H7 (cell line): Measurements from ENCODE around the gene MYL2. TPM values are rescaled to one million over a fixed set of nuclear protein-coding genes. Genes with fewer than 3 reads are reported as not detected.
"Not testable (repeated sequence)": the region's sequence is repeated elsewhere in the genome, so short reads cannot be mapped to it uniquely, and the experiment has no call there.

ENCODE experiments used
- DNase-seq: peaks from one replicate; pipeline ENCODE4 v3.0.0; 2012
- H3K27me3 ChIP-seq: 2 replicates; pipeline ENCODE4 v1.6.0; 2011; ENCODE audit warnings: mild to moderate bottlenecking, low read length; ENCODE audit not compliant: control insufficient read depth, insufficient read depth
- H3K36me3 ChIP-seq: replicated peaks from 2 replicates; pipeline ENCODE4 v1.5.1; 2011; ENCODE audit warnings: low read length; ENCODE audit not compliant: control insufficient read depth, insufficient read depth
- H3K4me3 ChIP-seq: 2 replicates; pipeline ENCODE4 v1.5.1; 2011; ENCODE audit warnings: low read depth, mild to moderate bottlenecking, control low read depth, low read length, moderate library complexity; ENCODE audit not compliant: insufficient read depth
- total RNA-seq: library from RNA; depleted of rRNA; stranded (reverse); fragments of >200 nt; shearing (Covaris generic); gene quantifications from 2 replicates; pipeline ENCODE4 v1.2.3, GENCODE V29; 2014; rRNA removed

MYL2 gene, protein sequence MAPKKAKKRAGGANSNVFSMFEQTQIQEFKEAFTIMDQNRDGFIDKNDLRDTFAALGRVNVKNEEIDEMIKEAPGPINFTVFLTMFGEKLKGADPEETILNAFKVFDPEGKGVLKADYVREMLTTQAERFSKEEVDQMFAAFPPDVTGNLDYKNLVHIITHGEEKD
- not detected in 2 replicates for total RNA-seq

DNA sequence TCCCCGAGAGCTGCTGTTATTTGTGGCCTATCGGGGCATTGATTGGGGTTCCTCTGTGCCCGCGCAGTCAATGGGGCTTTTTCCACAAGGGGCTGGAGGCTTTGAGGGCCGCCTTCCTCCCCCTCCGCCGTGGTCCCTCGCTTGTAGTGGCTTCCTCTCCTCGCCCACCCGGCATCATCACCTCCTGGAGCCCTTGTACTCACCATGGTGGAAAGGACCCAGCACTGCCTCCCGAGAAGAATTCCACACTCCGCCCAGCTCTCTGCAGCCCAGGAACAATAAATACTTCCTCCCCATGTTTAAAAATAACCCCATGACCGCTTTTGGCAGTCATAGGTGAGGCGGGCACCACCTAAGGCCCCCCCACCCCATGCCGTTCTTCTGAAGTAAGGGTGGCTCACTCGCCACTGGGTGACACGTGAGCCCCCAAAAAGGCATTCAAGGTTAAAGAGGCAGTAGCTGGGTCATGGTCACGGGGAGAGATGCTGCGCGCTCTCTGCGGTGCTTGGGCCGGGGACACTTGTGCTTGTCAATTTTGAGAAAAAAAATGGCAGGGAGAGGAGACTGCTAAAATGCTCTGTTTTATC, at the start of gene MYL2:
TSS of gene MYL2 (minus strand) at position 256 of the 587 bp plus-strand sequence. CDS start at position 206, 50 bp downstream.
- Histone ChIP-seq H3K27me3 (no peaks in the 10 kb centered on the region), H3K36me3 (no peaks in the 10 kb centered on the region), H3K4me3 (no peak within 1 kb of the TSS)
- DNase-seq: no peak

DNA sequence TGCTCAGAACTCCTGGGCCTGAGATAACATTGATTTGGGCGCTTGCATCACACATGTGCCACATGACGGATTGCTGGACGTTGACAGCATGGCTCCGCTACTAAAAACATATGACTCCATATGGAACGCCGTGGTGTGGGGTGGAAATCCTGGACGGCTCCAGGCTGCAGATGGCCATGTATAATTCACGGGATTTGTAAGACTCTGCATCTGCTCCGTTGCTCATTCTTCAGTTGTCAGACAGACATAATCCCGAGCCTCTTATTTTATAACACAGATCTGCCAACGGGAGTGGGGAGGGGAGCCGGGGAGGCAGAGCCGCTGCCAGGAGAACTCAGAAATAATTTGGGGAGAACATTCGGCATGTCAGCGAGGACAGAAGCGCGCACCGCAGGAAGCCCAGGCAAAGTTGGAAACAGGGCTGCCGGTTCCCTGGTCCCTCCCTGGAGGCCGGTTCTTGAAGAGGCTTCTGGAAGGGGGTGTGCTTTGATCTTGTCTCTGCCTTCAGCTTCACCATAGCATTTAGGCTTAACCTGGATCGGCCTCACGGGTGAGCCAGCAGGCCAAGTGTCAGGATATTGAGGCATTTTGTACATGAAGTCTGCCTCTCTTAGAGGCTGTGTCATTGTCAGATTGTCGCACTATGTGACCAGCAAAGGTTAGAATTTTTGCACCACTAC, 45.8 kb upstream of the MYL2 start:
- no peak overlapping the region for H3K4me3 ChIP-seq
- no peak for DNase-seq
- no peaks in the 10 kb centered on the region; the same call in 1 of the 2 replicates for H3K27me3 ChIP-seq
- no peaks in the 10 kb centered on the region for H3K36me3 ChIP-seq

DNA sequence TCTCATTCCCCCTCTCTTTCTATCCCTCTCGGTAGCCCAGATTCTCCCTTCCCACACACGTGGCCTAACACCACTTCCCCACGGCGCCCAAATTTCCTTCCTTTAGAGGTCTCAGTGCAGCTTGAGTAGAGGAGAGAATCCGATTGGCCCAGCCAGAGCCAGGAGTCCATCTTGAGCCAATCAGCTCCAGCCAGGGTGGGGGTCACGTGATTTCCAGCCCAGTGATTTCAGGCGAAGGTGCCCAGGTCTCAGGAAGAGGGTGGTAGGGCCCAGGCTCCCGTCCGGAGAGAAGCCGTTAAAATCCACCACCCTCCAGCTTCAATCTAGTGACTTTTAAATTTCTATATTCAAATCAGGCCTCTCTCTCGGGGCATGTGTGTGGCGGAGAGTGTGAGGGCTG, 45.2 kb upstream of the MYL2 start:
- peak; percentile 42 for DNase-seq
- H3K4me3 ChIP-seq: no peak overlapping the region
- H3K27me3 ChIP-seq: no peaks in the 10 kb centered on the region; the same call in 1 of the 2 replicates
- H3K36me3 ChIP-seq: no peaks in the 10 kb centered on the region

DNA sequence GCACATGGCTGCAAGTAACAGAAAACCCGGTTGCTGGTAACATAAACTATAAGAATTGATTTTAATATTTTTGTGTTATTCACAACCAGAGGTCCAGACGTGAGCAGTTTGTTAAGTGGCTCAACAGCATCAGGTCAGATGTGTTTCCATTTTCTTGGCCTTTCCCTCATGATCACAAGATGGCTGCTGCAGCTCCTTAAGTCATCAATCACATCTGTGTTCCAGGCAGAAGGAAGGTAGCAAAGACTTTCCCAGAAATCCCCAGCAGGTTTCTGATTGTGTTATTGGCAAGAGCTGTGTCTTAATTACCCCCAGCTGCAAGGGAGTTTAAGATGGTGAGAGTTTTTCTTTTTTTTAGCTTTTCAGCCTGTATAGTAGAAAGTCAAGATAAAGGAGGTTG, 40.4 kb upstream of the MYL2 start:
- no peaks in the 10 kb centered on the region for H3K27me3 ChIP-seq
- no peak for DNase-seq

DNA sequence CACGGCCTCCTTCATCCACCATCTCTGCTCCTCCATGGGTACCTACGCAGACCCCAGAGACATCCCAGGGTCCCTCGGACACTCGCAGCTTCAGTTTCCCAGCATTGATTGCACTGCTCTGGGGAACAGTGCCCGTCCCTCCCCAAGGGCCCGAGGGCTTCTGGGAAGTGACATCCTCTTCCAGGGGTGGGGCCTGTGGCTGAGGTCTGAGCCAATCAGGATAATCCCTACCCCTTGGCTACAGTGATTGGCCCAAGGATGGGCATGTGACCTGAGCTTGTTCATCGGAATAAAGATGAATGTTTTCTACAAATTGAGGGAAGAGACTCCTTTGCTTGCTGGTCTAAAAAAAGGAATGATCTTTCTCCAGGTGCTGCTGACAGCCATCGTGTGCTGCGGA, 37.3 kb upstream of the MYL2 start:
- no peak overlapping the region for H3K4me3 ChIP-seq
- DNase-seq: no peak

More for the DNA sequence above, 40.4 kb upstream of the MYL2 start:
- Histone ChIP-seq H3K4me3 (no peak overlapping the region), H3K36me3 (no peaks in the 10 kb centered on the region)

DNA sequence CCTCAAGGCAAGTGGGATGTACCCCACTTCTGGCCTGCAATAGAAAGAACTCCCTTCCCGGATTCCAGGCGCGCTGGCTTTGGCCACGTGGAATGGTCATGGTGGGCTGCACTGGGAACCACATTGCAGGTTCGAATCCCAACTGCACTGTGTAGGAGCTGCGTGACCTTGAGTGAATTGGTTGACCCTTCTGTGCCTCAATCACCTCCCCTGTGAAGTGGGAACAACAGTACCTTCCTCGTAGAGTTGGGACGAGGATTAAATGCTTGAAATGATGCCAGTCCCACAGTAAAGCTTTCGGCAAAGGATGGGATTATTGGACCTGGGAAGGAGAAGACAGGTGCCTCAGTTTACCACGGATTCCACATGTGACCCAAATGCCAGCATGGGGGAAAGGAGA, 36.8 kb upstream of the MYL2 start:
- no peaks in the 10 kb centered on the region for H3K36me3 ChIP-seq
- no peaks in the 10 kb centered on the region for H3K27me3 ChIP-seq
- H3K4me3 ChIP-seq: no peak overlapping the region
- no peak for DNase-seq

More for the DNA sequence above, 37.3 kb upstream of the MYL2 start:
- no peaks in the 10 kb centered on the region for H3K27me3 ChIP-seq
- H3K36me3 ChIP-seq: no peaks in the 10 kb centered on the region

DNA sequence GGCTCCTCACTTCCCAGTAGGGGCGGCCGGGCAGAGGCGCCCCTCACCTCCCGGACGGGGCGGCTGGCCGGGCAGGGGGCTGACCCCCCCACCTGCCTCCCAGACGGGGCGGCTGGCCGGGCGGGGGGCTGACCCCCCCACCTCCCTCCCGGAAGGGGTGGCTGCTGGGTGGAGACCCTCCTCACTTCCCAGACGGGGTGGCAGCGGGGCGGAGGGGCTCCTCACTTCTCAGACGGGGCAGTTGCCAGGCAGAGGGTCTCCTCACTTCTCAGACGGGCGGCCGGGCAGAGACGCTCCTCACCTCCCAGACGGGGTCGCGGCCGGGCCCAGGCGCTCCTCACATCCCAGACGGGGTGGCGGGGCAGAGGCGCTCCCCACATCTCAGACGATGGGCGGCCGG, 30.5 kb upstream of the MYL2 start:
- H3K4me3 ChIP-seq, DNase-seq, H3K27me3 ChIP-seq, H3K36me3 ChIP-seq: not testable (repeated sequence)

DNA sequence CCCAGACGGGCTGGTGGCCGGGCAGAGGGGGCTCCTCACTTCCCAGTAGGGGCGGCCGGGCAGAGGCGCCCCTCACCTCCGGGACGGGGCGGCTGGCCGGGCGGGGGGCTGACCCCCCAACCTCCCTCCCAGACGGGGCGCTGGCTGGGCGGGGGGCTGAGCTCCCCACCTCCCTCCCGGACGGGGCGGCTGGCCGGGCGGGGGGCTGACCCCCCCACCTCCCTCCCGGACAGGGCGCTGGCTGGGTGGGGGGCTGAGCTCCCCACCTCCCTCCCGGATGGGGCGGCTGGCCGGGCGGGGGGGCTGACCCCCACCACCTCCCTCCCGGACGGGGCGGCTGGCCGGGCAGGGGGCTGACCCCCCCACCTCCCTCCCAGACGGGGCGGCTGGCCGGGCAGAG, 30.1 kb upstream of the MYL2 start:
- not testable (repeated sequence) for DNase-seq, H3K36me3 ChIP-seq, H3K4me3 ChIP-seq, H3K27me3 ChIP-seq

DNA sequence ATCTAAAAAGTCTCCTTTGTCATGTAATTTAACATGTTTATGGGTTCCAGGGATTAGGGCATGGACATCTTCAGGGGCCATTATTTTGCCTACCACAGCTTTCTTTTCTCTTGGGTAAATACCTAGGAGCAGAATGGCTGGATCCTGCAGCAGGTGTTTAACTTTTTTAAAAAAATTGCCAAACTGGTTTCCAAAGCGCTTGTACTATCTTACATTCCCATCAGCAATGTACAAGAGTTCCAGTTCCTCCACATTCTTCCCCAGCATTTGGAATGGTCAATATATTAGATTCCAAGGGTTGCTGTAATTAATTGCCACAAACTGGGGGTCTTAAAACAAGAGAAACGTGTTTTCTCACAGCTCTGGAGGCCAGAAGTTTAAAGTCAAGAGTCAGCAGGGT, 27.7 kb upstream of the MYL2 start:
- no peaks in the 10 kb centered on the region for H3K36me3 ChIP-seq
- H3K4me3 ChIP-seq: no peak overlapping the region
- no peak for DNase-seq
- H3K27me3 ChIP-seq: no peaks in the 10 kb centered on the region

DNA sequence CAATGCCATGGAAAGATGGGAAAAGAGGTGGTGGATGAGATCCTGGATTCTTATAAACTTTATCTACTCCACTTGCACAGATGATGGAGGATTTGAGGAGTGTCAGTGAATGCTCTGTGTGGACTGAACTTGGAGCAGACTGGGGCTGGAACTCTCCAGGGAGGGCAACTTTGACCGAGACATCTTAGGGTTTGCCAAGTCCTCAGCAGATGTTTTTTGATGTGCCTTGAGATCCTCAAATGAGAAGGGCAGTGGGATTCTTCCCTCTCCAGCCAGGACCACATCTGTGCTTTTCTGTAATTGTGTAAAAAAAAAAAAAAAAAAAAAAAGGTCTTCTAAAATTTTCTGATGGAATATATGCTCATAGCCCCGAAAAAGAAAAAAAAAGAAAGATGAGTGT, 23.0 kb upstream of the MYL2 start:
- Histone ChIP-seq H3K4me3 (no peak overlapping the region), H3K27me3 (no peaks in the 10 kb centered on the region; the same call in 1 of the 2 replicates), H3K36me3 (no peaks in the 10 kb centered on the region; the same call in 1 of the 2 replicates)
- DNase-seq: no peak

DNA sequence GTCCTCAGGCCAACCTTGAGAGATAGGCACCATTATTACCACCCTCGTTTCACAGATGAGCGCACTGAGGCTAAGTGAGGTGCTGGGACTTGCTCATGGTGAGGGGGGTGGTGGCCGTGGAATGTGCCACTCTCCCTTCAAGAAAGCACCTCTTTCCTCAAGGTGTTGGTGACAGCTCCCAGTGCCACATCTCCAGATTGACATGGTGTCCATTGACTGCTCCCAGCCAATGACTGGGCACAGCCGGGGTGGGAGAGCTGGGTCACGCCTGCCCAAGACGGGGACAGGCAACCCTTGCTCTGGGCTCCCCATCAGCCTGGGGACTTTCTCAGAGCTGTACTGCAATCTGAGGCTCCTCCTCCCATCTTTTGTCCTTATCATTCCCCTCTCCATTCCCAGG, 21.0 kb upstream of the MYL2 start:
- Histone ChIP-seq H3K36me3 (no peaks in the 10 kb centered on the region; the same call in 1 of the 2 replicates), H3K4me3 (no peak overlapping the region), H3K27me3 (no peaks in the 10 kb centered on the region; the same call in 1 of the 2 replicates)
- DNase-seq: no peak

DNA sequence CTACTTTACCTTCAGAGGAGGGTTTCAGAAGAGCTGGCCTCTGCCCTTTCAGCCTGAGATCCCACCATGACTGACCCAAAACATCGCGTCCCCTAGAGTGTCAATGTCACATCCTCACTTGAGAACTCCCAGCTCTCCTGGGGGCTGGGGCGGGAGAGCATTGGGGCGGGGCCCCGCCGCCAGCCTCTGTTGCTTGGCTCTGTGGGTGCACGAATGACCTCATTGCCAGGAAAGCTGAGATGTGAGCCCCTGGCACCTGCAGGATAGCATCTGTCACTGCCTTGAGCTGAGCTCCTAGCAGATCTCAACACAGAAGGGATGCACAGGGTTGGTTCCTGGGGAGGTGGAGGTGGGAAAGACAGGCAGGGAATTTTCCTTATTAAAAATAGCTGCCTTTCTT, 20.6 kb upstream of the MYL2 start:
- H3K4me3 ChIP-seq: no peak overlapping the region
- DNase-seq: peak; percentile 50
- no peaks in the 10 kb centered on the region; the same call in 1 of the 2 replicates for H3K36me3 ChIP-seq
- H3K27me3 ChIP-seq: no peaks in the 10 kb centered on the region; the same call in 1 of the 2 replicates

DNA sequence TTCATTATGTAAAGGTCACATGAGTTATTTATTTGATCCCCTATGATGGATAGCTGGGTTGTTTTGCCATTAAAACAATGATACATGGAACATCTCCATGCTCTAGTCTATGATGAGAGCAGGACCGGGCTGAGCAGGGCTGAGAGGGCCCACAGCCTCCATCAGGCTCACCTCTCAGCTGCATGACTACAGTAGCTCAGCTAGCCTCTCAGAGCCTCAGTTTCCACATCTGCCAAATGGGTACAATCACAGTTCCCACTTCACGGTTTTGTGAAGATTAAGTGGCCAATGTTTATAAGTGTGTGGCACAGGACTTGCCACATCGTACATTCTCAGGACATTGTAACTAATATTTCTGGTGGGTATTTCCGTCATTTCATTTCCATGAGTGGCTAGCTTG, 19.9 kb upstream of the MYL2 start:
- Histone ChIP-seq H3K4me3 (no peak overlapping the region), H3K36me3 (no peaks in the 10 kb centered on the region; the same call in 1 of the 2 replicates), H3K27me3 (no peaks in the 10 kb centered on the region; the same call in 1 of the 2 replicates)
- no peak for DNase-seq

DNA sequence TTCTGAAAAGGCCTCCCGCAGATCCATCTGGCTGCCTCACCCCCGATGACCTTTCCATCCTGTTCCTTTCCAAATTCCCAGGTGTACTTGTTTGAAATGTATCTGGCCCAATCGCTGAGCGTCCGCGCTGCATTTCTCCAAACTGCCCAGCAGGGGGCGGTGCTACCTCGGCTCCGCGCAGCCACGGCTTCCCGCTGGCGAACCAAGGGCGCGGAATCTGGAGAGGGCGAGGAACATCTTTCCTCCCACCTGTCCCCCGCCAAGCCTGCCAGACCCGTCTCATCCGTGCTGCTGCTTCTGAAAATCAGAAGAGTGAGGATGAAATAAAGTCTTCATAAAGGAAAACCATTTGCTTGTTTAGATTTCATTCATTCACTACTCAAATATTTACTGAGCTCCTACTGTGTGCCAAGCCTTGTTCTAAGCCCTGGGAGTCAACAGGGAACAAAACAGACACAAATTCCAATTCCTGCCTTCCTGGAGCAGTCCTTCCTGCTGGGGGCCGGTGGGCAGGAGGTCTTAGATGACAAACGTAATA, 16.8 kb upstream of the MYL2 start:
- peak; percentile 90 for DNase-seq
- Histone ChIP-seq H3K4me3 (peak overlapping the region; percentile 22; the same call in 1 of the 2 replicates), H3K36me3 (no peaks in the 10 kb centered on the region; the same call in 1 of the 2 replicates), H3K27me3 (no peaks in the 10 kb centered on the region; the same call in 1 of the 2 replicates)
